Measurements from ENCODE around the gene PSMD12.
"Not testable (repeated sequence)": the region's sequence is repeated elsewhere in the genome, so short reads cannot be mapped to it uniquely, and the experiment has no call there.

PSMD12 gene

DNA sequence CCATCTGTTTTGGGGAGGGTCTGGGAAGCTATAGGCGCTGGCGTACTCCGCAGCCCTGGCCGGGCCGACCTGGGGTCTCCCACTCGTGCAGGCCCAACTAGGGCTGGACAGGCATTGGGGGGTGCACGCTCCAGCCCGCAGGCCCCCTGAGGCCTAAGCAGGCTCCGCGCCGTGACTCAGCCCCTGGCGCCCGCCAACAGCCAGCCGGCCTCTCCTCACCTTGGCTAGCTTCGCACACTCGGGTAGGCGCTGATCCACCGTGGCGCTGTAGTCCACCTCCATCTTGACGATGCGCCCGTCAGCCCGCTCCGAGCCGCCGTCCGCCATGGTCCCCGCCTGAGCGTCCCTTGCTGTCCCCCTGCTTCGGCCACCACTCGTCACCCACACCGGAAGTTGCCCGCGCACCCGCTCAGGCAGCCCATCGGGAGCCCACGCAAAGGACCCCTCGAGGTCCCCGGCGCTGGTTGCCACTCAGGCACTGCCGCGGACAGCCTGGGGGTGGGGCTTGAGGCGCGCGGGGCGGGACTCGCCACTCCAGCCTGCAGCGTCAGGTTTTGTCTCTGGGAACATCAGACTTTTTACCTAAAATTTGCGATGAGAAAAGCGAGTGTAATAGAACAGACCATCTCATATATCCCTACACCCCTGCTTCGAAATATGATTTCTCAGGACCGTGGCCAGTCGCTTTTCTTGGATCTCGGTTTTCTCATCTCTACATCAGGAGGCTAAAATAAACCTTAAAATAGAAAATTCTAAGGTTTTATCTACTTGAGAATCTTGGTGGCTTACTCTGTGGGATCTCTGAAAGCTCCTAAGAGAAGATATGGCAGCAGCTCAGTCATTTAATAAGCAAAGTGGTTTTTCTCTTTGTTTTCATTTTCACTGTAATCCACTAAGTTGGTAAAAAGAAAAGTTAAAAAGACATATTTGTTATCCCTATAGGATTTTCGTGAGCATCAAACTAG lies at the start of gene PSMD12:
Gene PSMD12, minus strand, starts transcription at position 385 of the 965 bp plus-strand sequence. Its CDS starts 58 bp downstream, at position 327.
- Histone ChIP-seq H3K9ac (ENCODE audit: low read depth, low read length) (peak within 1 kb of the TSS; percentile 93), H3K9me3 (ENCODE audit: control insufficient read depth, insufficient read depth, low read length) (no peaks in the 10 kb centered on the region), H3K36me3 (ENCODE audit: control insufficient read depth, insufficient read depth, low read length) (no peaks in the 10 kb centered on the region), H3K4me1 (ENCODE audit: control insufficient read depth, insufficient read depth, low read length) (peaks cover 10% of the 10 kb centered on the region), H3K4me3 (ENCODE audit: low read depth, low read length) (peak within 1 kb of the TSS; percentile 75), H3K27me3 (ENCODE audit: control insufficient read depth, insufficient read depth, low read length) (no peaks in the 10 kb centered on the region)

- Histone ChIP-seq H3K4me3 (ENCODE audit: low read depth, low read length) (no peak overlapping the region), H3K4me1 (ENCODE audit: control insufficient read depth, insufficient read depth, low read length) (no peaks in the 10 kb centered on the region), H3K9me3 (ENCODE audit: control insufficient read depth, insufficient read depth, low read length) (no peaks in the 10 kb centered on the region), H3K36me3 (ENCODE audit: control insufficient read depth, insufficient read depth, low read length) (no peaks in the 10 kb centered on the region), H3K9ac (ENCODE audit: low read depth, low read length) (no peak overlapping the region), H3K27me3 (ENCODE audit: control insufficient read depth, insufficient read depth, low read length) (no peaks in the 10 kb centered on the region)
These were observed 48.9 kb upstream of the PSMD12 start for GRCh38 chr17:67415291-67415690.

DNA sequence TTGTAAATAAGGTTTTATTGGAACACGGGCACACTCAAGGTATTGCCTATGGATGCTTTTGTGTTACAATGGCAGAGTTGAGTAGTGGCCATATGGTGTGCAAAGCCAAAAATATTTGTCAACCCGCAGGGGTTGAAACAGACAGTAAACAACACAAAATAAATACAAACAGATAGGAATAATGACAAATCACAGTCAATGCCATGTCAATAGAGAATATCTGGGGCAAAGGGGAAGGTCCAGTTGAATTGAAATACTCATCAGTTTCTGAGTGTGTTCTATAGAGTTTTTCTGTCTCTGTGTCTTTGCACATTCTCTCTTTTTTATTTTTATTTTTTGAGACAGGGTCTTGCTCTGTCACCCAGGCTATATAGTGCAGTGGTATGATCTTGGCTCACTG lies 48.2 kb upstream of the PSMD12 start:
- Histone ChIP-seq H3K27me3 (ENCODE audit: control insufficient read depth, insufficient read depth, low read length) (no peaks in the 10 kb centered on the region), H3K4me1 (ENCODE audit: control insufficient read depth, insufficient read depth, low read length) (no peaks in the 10 kb centered on the region), H3K9ac (ENCODE audit: low read depth, low read length) (no peak overlapping the region), H3K36me3 (ENCODE audit: control insufficient read depth, insufficient read depth, low read length) (no peaks in the 10 kb centered on the region), H3K9me3 (ENCODE audit: control insufficient read depth, insufficient read depth, low read length) (no peaks in the 10 kb centered on the region), H3K4me3 (ENCODE audit: low read depth, low read length) (no peak overlapping the region)

GRCh38 chr17:67414130-67414529 lies 47.8 kb upstream of the PSMD12 start:
- H3K27me3 ChIP-seq (ENCODE audit: control insufficient read depth, insufficient read depth, low read length): no peaks in the 10 kb centered on the region
- no peaks in the 10 kb centered on the region for H3K4me1 ChIP-seq (ENCODE audit: control insufficient read depth, insufficient read depth, low read length)
- no peak overlapping the region for H3K4me3 ChIP-seq (ENCODE audit: low read depth, low read length)
- H3K36me3 ChIP-seq (ENCODE audit: control insufficient read depth, insufficient read depth, low read length): no peaks in the 10 kb centered on the region
- no peaks in the 10 kb centered on the region for H3K9me3 ChIP-seq (ENCODE audit: control insufficient read depth, insufficient read depth, low read length)
- no peak overlapping the region for H3K9ac ChIP-seq (ENCODE audit: low read depth, low read length)

GRCh38 chr17:67413388-67413787 lies 47.0 kb upstream of the PSMD12 start:
- Histone ChIP-seq H3K4me1 (ENCODE audit: control insufficient read depth, insufficient read depth, low read length) (no peaks in the 10 kb centered on the region), H3K9me3 (ENCODE audit: control insufficient read depth, insufficient read depth, low read length) (no peaks in the 10 kb centered on the region), H3K4me3 (ENCODE audit: low read depth, low read length) (no peak overlapping the region), H3K27me3 (ENCODE audit: control insufficient read depth, insufficient read depth, low read length) (no peaks in the 10 kb centered on the region), H3K36me3 (ENCODE audit: control insufficient read depth, insufficient read depth, low read length) (no peaks in the 10 kb centered on the region), H3K9ac (ENCODE audit: low read depth, low read length) (no peak overlapping the region)

DNA sequence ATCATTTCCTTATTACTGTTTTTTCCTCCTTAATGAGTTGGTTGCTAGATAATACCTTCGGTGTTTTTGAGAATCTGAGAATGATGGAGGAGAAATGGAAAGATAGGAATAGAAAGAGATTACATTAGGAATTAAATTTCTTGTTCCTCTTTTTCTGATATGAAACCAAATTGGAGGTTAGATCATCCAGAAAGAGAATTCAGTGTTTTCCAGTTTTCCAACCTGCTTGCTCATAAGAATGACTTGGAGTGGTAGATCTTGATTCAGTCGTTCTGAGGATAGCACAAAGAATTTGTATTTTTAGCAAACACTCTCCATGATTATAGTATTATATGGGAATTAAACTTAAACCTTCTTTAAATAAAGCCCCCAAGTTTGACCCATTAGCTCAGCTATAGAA lies 46.6 kb upstream of the PSMD12 start:
- Histone ChIP-seq H3K4me3 (ENCODE audit: low read depth, low read length) (no peak overlapping the region), H3K36me3 (ENCODE audit: control insufficient read depth, insufficient read depth, low read length) (no peaks in the 10 kb centered on the region), H3K27me3 (ENCODE audit: control insufficient read depth, insufficient read depth, low read length) (no peaks in the 10 kb centered on the region), H3K4me1 (ENCODE audit: control insufficient read depth, insufficient read depth, low read length) (no peaks in the 10 kb centered on the region), H3K9me3 (ENCODE audit: control insufficient read depth, insufficient read depth, low read length) (no peaks in the 10 kb centered on the region), H3K9ac (ENCODE audit: low read depth, low read length) (no peak overlapping the region)

GRCh38 chr17:67412032-67412431 lies 45.7 kb upstream of the PSMD12 start:
- H3K36me3 ChIP-seq (ENCODE audit: control insufficient read depth, insufficient read depth, low read length): no peaks in the 10 kb centered on the region
- no peak overlapping the region for H3K4me3 ChIP-seq (ENCODE audit: low read depth, low read length)
- no peaks in the 10 kb centered on the region for H3K9me3 ChIP-seq (ENCODE audit: control insufficient read depth, insufficient read depth, low read length)
- no peaks in the 10 kb centered on the region for H3K4me1 ChIP-seq (ENCODE audit: control insufficient read depth, insufficient read depth, low read length)
- no peaks in the 10 kb centered on the region for H3K27me3 ChIP-seq (ENCODE audit: control insufficient read depth, insufficient read depth, low read length)
- H3K9ac ChIP-seq (ENCODE audit: low read depth, low read length): no peak overlapping the region

DNA sequence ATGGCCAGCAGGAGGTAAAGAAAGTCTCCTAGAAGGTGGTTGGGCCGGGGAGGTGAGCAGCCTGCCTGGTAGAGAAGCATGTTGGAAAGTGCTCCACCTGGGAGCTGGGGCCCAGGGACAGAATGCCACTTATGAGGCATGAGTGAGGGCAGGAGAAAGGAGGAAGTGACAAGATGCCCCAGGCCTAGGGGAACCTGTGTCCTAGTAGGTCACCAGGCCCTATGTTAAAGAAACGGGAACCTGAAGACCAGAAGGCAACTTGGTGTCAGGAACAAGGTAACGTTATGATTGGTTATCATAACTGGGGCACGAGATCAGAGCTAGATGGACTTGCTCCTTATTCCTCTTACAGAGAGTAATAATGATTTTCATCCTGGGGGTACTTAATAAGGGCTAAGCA lies 45.0 kb upstream of the PSMD12 start:
- no peaks in the 10 kb centered on the region for H3K36me3 ChIP-seq (ENCODE audit: control insufficient read depth, insufficient read depth, low read length)
- H3K27me3 ChIP-seq (ENCODE audit: control insufficient read depth, insufficient read depth, low read length): no peaks in the 10 kb centered on the region
- H3K4me1 ChIP-seq (ENCODE audit: control insufficient read depth, insufficient read depth, low read length): no peaks in the 10 kb centered on the region
- no peaks in the 10 kb centered on the region for H3K9me3 ChIP-seq (ENCODE audit: control insufficient read depth, insufficient read depth, low read length)
- H3K9ac ChIP-seq (ENCODE audit: low read depth, low read length): no peak overlapping the region
- no peak overlapping the region for H3K4me3 ChIP-seq (ENCODE audit: low read depth, low read length)

DNA sequence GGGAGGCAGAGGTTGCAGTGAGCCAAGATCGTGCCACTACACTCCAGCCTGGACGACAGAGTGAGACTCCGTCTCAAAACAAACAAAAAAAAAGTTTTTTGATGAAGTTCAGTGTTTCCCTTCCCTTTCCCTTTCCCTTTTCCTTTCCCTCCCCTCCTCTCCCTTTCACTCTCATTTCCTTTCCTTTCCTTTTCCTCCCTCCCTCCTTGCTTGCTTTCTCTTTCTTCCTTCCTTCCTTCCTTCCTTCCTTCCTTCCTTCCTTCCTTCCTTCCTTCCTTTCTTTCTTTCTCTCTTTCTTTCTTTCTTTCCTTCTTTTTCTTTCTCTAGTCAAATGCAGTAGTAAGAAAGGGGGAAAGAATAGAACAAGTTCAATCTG lies 42.1 kb upstream of the PSMD12 start:
- not testable (repeated sequence) for H3K9ac ChIP-seq (ENCODE audit: low read depth, low read length); H3K9me3 ChIP-seq (ENCODE audit: control insufficient read depth, insufficient read depth, low read length); H3K27me3 ChIP-seq (ENCODE audit: control insufficient read depth, insufficient read depth, low read length); H3K36me3 ChIP-seq (ENCODE audit: control insufficient read depth, insufficient read depth, low read length); H3K4me3 ChIP-seq (ENCODE audit: low read depth, low read length); H3K4me1 ChIP-seq (ENCODE audit: control insufficient read depth, insufficient read depth, low read length)

DNA sequence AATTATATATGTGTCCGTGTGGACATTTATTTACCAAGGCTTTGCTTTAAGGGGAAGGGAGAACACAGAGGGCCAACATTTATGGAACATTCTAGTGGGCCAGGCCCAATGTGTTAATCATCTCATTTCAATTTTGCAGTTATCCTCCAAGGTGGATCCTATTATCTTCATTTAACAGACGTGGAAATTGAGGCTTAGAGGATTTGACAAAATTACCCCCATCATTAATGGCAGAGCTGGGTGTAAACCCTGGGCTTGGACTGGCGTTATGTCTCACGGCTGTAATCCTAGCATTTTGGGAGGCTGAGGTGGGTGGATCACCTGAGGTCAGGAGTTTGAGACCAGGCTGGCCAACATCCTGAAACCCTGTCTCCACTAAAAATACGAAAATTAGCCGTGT lies 37.1 kb upstream of the PSMD12 start:
- no peak overlapping the region for H3K4me3 ChIP-seq (ENCODE audit: low read depth, low read length)

GRCh38 chr17:67403065-67403464 lies 36.7 kb upstream of the PSMD12 start:
- Histone ChIP-seq H3K36me3 (ENCODE audit: control insufficient read depth, insufficient read depth, low read length) (no peaks in the 10 kb centered on the region), H3K4me1 (ENCODE audit: control insufficient read depth, insufficient read depth, low read length) (peaks cover 3% of the 10 kb centered on the region), H3K4me3 (ENCODE audit: low read depth, low read length) (no peak overlapping the region), H3K27me3 (ENCODE audit: control insufficient read depth, insufficient read depth, low read length) (no peaks in the 10 kb centered on the region), H3K9ac (ENCODE audit: low read depth, low read length) (no peak overlapping the region), H3K9me3 (ENCODE audit: control insufficient read depth, insufficient read depth, low read length) (no peaks in the 10 kb centered on the region)

More for the DNA sequence above, 37.1 kb upstream of the PSMD12 start:
- Histone ChIP-seq H3K4me1 (ENCODE audit: control insufficient read depth, insufficient read depth, low read length) (peaks cover 3% of the 10 kb centered on the region), H3K36me3 (ENCODE audit: control insufficient read depth, insufficient read depth, low read length) (no peaks in the 10 kb centered on the region), H3K9ac (ENCODE audit: low read depth, low read length) (no peak overlapping the region), H3K9me3 (ENCODE audit: control insufficient read depth, insufficient read depth, low read length) (no peaks in the 10 kb centered on the region), H3K27me3 (ENCODE audit: control insufficient read depth, insufficient read depth, low read length) (no peaks in the 10 kb centered on the region)

Data from iPS-15b (cell line).